GM19035 (cell line): ENCODE measurements around the gene DLG2.

Source experiments
- ATAC-seq: cut with Tn5 transposase; IDR thresholded peaks from one replicate; pipeline ENCODE4 v1.9.1; 2021; ENCODE audit not compliant: unreplicated experiment

DLG2 gene

GRCh38 chr11:83537131-83537610 is 2090.0 kb downstream of the DLG2 start:
- ATAC-seq, result no peak

GRCh38 chr11:83533166-83533565 is 2094.0 kb downstream of the DLG2 start:
- ATAC-seq, result no peak

GRCh38 chr11:83528877-83529276 is 2098.3 kb downstream of the DLG2 start:
- no peak for ATAC-seq

GRCh38 chr11:83528225-83528624 is 2098.9 kb downstream of the DLG2 start:
- ATAC-seq, result no peak

- no peak for ATAC-seq
Measured at GRCh38 chr11:83523676-83524075, 2103.5 kb downstream of the DLG2 start.

GRCh38 chr11:83522911-83523310 is 2104.2 kb downstream of the DLG2 start:
- no peak for ATAC-seq

GRCh38 chr11:83521647-83522596 is 2105.2 kb downstream of the DLG2 start:
- ATAC-seq, result no peak

GRCh38 chr11:83520849-83521248 is 2106.3 kb downstream of the DLG2 start:
- ATAC-seq, result no peak

- no peak for ATAC-seq
Measured at GRCh38 chr11:83511646-83512045, 2115.5 kb downstream of the DLG2 start.

- ATAC-seq, result no peak
Measured at GRCh38 chr11:83510530-83511460, 2116.3 kb downstream of the DLG2 start.

GRCh38 chr11:83508804-83509203 is 2118.3 kb downstream of the DLG2 start:
- ATAC-seq, result no peak

- ATAC-seq, result no peak
Measured at GRCh38 chr11:83502041-83502440, 2125.1 kb downstream of the DLG2 start.

GRCh38 chr11:83493917-83494316 is 2133.2 kb downstream of the DLG2 start:
- ATAC-seq, result no peak

- ATAC-seq, result no peak
Measured at GRCh38 chr11:83493034-83493433, 2134.1 kb downstream of the DLG2 start.

GRCh38 chr11:83483808-83484207 is 2143.3 kb downstream of the DLG2 start:
- no peak for ATAC-seq

GRCh38 chr11:83480811-83481210 is 2146.3 kb downstream of the DLG2 start:
- no peak for ATAC-seq

GRCh38 chr11:83480251-83480650 is 2146.9 kb downstream of the DLG2 start:
- ATAC-seq, result no peak

GRCh38 chr11:83477772-83478171 is 2149.4 kb downstream of the DLG2 start:
- ATAC-seq, result no peak

- ATAC-seq, result no peak
Measured at GRCh38 chr11:83475760-83476159, 2151.4 kb downstream of the DLG2 start.

- no peak for ATAC-seq
Measured at GRCh38 chr11:83473743-83474142, 2153.4 kb downstream of the DLG2 start.

GRCh38 chr11:83472806-83473205 is 2154.3 kb downstream of the DLG2 start:
- no peak for ATAC-seq
